ENCODE results near the gene ECT2.

The ECT2 gene

DNA sequence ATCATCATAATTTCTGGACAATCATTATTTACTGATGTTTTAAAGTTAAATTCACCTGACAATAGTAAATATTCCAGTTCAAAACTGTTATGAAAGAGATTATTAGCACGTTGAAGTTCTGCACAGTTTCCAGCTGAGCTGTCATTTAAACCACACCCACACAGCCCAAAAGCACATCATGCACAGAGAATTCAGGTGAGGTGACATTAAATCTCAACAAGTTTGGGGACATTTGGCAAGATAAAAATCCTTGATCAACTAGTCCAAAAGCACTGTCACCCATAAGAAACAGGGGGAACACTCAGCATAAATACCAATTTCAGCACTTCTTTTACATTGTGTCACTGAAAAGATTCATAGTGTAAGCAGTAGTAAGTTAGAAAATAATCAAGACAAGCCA is 46.5 kb upstream of the ECT2 start:
- DNase-seq, result no peak
- H3K27me3 ChIP-seq (ENCODE audit: insufficient read depth, low read depth, severe bottlenecking), result no peaks in the 10 kb centered on the region
- H3K36me3 ChIP-seq, result no peaks in the 10 kb centered on the region
- TF ChIP-seq, protein P1, sequence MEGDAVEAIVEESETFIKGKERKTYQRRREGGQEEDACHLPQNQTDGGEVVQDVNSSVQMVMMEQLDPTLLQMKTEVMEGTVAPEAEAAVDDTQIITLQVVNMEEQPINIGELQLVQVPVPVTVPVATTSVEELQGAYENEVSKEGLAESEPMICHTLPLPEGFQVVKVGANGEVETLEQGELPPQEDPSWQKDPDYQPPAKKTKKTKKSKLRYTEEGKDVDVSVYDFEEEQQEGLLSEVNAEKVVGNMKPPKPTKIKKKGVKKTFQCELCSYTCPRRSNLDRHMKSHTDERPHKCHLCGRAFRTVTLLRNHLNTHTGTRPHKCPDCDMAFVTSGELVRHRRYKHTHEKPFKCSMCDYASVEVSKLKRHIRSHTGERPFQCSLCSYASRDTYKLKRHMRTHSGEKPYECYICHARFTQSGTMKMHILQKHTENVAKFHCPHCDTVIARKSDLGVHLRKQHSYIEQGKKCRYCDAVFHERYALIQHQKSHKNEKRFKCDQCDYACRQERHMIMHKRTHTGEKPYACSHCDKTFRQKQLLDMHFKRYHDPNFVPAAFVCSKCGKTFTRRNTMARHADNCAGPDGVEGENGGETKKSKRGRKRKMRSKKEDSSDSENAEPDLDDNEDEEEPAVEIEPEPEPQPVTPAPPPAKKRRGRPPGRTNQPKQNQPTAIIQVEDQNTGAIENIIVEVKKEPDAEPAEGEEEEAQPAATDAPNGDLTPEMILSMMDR (IDR thresholded peaks at IDR 0.05; ENCODE audit: low read depth, low read length), result no peak
- no peak overlapping the region for H3K4me3 ChIP-seq (ENCODE audit: low read depth, low read length)
- H3K27ac ChIP-seq, result no peak overlapping the region
- no peaks in the 10 kb centered on the region for H3K9me3 ChIP-seq (ENCODE audit: severe bottlenecking)

DNA sequence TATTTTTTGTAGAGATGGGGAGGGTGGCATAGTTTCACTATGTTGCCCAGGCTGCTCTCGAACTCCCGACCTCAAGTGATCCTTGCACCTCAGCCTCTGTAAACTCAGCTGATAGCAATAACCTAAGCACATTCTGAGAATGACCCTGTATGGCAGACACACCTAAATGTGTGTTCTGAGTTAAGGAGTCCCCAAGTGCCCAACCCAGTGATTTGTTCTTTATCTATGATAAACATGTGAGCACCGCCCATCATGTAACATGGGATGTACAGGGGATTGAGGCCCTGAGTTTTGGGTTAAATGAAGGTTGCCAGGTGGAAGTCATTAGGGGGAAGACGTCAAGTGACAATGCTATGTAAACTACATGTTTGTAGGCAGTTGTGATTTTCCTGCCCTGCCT is 45.4 kb upstream of the ECT2 start:
- no peak for DNase-seq
- no peaks in the 10 kb centered on the region for H3K36me3 ChIP-seq
- no peaks in the 10 kb centered on the region for H3K27me3 ChIP-seq (ENCODE audit: insufficient read depth, low read depth, severe bottlenecking)
- TF ChIP-seq, protein P1 (IDR thresholded peaks at IDR 0.05; ENCODE audit: low read depth, low read length), result no peak
- no peak overlapping the region for H3K27ac ChIP-seq
- H3K4me3 ChIP-seq (ENCODE audit: low read depth, low read length), result no peak overlapping the region
- no peaks in the 10 kb centered on the region for H3K9me3 ChIP-seq (ENCODE audit: severe bottlenecking)

GRCh38 chr3:172707030-172707429 is 43.5 kb upstream of the ECT2 start:
- no peak for DNase-seq
- Histone ChIP-seq H3K36me3 (no peaks in the 10 kb centered on the region), H3K9me3 (ENCODE audit: severe bottlenecking) (no peaks in the 10 kb centered on the region), H3K27me3 (ENCODE audit: insufficient read depth, low read depth, severe bottlenecking) (no peaks in the 10 kb centered on the region), H3K4me3 (ENCODE audit: low read depth, low read length) (no peak overlapping the region), H3K27ac (no peak overlapping the region)
- TF ChIP-seq, protein P1 (IDR thresholded peaks at IDR 0.05; ENCODE audit: low read depth, low read length), result no peak

- Histone ChIP-seq H3K9me3 (ENCODE audit: severe bottlenecking) (no peaks in the 10 kb centered on the region), H3K36me3 (no peaks in the 10 kb centered on the region), H3K27me3 (ENCODE audit: insufficient read depth, low read depth, severe bottlenecking) (no peaks in the 10 kb centered on the region), H3K27ac (no peak overlapping the region), H3K4me3 (ENCODE audit: low read depth, low read length) (no peak overlapping the region)
- no peak for DNase-seq
- TF ChIP-seq, protein P1 (IDR thresholded peaks at IDR 0.05; ENCODE audit: low read depth, low read length), result no peak
Observed at GRCh38 chr3:172707967-172708366, 42.6 kb upstream of the ECT2 start.

DNA sequence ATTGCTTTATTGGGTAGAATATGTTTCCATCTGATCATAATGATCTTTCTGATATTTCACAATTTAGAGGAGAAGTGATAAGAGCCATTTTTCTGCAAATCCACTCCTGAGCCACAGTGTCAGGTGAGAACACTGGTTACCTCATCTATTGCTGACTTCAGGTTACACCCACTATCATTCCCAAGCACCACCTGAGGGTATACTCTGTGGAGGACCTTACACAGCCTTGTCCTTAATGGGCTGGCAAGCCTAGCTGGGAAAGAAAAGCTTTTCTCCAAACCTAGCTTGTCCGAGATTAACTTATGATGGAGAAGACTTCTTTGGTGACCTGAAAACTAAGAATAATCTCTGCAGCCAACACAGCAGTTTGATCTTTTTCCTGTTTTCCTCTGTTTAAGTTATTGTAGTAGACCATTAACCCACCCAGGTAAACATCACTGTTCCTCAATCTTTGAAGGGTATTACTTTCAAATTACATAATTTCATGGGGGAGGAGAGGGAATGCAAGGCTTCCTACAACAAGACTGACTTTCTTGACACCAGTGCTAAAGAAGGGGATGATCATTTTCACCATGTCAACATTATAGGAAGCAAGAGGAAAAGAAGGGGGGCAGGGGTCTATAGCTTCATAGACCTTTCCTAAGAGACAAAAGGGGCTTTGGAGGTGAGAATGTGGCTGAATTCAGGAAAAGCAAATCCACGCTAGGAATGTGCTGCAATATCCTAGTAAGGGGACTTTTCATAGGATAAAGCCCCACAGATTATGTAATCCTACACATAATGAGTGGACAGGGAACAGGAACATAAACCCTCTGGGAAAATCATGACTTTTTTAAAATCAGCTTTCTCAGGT is 41.4 kb upstream of the ECT2 start:
- no peaks in the 10 kb centered on the region for H3K36me3 ChIP-seq
- no peak for DNase-seq
- H3K27me3 ChIP-seq (ENCODE audit: insufficient read depth, low read depth, severe bottlenecking), result no peaks in the 10 kb centered on the region
- no peak overlapping the region for H3K4me3 ChIP-seq (ENCODE audit: low read depth, low read length)
- TF ChIP-seq, protein P1 (IDR thresholded peaks at IDR 0.05; ENCODE audit: low read depth, low read length), result no peak
- no peaks in the 10 kb centered on the region for H3K9me3 ChIP-seq (ENCODE audit: severe bottlenecking)
- no peak overlapping the region for H3K27ac ChIP-seq

Measured in WERI-Rb-1 (cell line).